Tibial nerve (tissue), 4 donors: Measurements from ENCODE around the gene CCT6B.

Source experiments
- CTCF ChIP-seq, 5 experiments: fragments of 200-600 bp in 3 of 5; fragments of 450-650 bp in 2 of 5; sonication (generic) in 3 of 5; IDR thresholded peaks; one replicate each; pipeline ENCODE4 v1.5.1; 2016 to 2019; ENCODE audit warnings: antibody characterized with exemption in 5 of 5, mild to moderate bottlenecking in 3 of 5, moderate library complexity in 2 of 5
- EP300 ChIP-seq, 2 donors: sonication (generic); formaldehyde crosslinking; IDR thresholded peaks; one replicate each; pipeline ENCODE4 v1.6.1; 2017; ENCODE audit warnings: antibody characterized with exemption in 2 of 2, mild to moderate bottlenecking in 1 of 2
- POLR2A ChIP-seq, 2 donors: fragments of 450-650 bp; IDR thresholded peaks; one replicate each; pipeline ENCODE4 v1.6.1; 2017; ENCODE audit warnings: antibody characterized with exemption in 2 of 2, mild to moderate bottlenecking in 2 of 2, moderate library complexity in 2 of 2

- TF ChIP-seq CTCF (IDR thresholded peaks at IDR 0.05) (no peak), POLR2A (IDR thresholded peaks at IDR 0.05) (no peak), EP300 (IDR thresholded peaks at IDR 0.05) (no peak)
These were observed 66.3 kb downstream of the CCT6B start for GRCh38 chr17:34894964-34895363.
